ENCODE results near the gene MME.

Gene MME

DNA sequence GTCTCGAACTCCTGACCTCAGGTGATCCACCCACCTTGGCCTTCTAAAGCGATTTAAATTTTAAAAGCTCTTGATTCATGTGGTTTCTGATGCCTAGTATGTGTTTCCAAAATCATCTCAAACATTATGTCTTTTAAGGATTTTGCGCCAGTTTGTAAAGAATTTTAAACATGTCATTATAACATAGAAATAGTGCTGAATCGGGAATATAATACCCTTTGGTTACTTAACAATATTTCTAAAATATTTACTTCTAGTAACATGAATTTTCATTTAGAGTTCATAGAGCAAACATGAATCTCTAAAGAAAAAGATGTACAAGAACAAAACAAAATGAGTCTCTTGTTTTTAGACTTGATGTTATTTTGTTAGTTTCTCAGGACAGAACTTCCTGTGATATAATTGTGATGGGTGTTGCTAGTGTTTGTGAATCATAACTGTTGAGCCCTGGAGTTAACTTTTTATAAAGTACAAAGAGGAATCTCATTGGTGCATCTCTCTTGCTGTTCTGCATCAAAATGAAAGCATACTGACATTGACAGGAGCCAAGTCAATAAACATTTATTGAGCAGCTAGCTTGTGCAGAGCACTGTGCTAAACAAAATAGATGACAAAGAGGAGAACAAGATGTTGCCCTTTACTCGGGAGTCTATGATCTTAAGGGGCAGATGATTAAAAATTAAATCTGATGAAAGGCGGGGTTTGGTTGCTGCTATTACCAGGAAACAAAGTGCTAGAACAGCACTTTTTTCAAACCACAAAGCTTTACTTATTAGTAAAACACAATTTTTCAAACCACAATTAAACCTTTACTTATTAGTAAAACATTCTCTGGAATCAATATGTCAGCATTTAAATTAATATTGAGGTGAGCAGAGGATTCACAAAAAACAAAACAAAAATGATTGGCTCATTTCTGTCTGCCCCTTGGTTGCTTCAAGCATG is 73.4 kb downstream of the MME start:
- DNase-seq: no peak

DNA sequence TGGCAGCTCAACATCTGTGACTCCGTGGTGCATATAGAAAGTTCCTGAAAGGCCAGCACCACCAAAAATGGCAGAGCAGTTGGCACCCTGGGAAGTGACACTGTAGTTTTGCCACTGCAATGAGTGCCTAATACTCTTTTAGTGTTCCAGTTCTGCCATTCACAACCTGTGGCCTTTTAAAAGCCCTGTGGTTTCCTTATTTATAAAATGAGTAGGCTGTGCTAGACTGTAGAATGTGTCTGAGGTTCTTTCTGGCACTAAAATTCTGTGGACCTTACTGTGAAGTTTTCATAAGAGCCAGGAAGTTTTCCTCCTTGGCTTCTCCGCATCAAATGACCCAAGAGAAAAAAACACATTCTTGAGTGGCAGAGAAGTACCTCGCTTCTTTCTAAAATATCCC is 74.1 kb downstream of the MME start:
- DNase-seq: no peak

DNA sequence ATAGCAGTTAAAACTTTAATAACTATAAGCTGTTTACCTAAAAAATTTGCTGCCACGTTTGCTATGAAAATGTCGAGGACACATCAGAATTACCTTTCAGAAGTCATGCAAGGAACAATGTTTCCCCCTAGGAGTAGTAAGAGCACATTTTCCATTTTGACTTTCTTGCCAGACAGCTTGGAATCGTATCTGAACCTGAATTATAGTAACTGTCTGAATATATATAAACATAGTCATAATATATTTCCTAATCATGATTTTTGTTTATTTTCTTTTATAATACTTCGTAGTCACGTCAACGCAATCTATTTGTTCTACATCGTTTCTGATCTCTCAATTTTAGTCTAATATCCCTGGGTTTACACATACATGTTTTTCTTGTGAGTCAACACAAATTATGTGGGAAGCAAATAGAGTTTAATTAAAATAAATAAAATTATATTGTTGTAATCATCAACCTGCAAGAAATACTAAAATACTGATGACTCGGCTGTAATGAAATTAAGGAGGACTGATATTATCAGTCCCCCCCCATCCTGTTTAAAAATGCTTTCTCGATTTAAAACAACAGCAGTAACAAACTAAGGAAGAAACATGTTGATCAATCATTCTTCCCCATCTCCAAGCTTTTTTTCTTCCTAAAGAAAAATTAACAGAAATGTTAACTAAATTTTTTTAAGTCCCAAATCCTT is 78.4 kb downstream of the MME start:
- DNase-seq: no peak

- DNase-seq: no peak
Measured at GRCh38 chr3:155159301-155159700, 79.2 kb downstream of the MME start.

- DNase-seq: no peak
Measured at GRCh38 chr3:155161640-155162292, 81.6 kb downstream of the MME start.

DNA sequence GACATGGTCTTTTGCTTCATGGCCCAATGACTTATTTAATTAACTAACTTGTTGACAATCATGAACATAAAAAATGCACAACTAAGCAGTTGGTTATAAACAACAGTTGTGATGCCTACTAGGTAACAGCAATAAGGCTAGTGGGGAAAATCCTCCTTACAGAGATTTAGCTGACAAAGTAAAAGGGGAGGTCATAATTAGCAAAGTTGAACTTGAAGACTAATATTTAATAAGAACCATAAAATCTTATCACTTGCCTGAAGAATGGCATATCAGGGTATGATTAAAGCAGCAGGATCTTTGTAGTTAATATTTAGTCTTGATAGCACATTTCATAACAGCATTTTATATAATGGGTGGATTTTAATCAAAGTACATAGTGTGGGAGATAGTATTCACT is 84.2 kb downstream of the MME start:
- DNase-seq: no peak

- DNase-seq: no peak
Measured at GRCh38 chr3:155166441-155166840, 86.3 kb downstream of the MME start.

DNA sequence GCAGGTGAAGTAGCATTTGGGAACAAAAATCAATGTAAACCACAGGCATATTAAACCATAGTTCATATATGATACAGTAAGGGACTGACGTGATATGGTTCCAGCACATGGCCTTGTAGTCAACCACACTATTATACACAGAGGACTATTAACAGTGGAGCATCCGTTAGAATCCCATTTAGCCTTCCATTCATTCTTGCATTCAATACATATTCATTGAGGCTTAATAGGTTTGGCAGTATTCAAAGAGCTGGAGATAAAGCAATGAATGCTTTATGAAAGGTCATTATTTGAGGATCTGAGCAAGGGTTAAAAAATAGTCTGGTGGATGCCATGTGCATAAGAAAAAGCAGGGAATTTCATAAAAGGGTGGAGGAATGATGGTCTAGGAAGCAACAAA is 89.1 kb downstream of the MME start:
- no peak for DNase-seq

GRCh38 chr3:155173771-155174170 is 93.7 kb downstream of the MME start:
- no peak for DNase-seq

- no peak for DNase-seq
Measured at GRCh38 chr3:155178810-155179436, 98.8 kb downstream of the MME start.

DNA sequence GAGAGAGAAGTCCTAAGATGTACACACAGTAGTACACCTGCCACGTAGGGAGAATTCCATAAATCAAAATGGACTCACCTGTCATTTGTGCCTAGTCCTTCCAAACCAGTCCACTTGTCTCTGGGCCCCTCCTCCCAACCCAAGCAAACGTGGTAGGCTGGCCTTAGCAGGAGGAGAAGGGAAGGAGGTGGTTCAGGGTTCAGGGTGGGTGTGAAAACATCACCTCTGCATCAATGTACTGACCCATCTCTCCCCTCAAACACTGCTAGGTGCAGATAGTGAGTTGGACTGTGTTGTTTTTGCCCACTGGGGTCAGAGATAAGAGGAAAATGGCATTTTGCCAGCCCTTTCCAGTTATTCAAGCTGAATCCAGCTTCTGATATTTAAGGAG is 99.3 kb downstream of the MME start:
- DNase-seq: no peak

DNA sequence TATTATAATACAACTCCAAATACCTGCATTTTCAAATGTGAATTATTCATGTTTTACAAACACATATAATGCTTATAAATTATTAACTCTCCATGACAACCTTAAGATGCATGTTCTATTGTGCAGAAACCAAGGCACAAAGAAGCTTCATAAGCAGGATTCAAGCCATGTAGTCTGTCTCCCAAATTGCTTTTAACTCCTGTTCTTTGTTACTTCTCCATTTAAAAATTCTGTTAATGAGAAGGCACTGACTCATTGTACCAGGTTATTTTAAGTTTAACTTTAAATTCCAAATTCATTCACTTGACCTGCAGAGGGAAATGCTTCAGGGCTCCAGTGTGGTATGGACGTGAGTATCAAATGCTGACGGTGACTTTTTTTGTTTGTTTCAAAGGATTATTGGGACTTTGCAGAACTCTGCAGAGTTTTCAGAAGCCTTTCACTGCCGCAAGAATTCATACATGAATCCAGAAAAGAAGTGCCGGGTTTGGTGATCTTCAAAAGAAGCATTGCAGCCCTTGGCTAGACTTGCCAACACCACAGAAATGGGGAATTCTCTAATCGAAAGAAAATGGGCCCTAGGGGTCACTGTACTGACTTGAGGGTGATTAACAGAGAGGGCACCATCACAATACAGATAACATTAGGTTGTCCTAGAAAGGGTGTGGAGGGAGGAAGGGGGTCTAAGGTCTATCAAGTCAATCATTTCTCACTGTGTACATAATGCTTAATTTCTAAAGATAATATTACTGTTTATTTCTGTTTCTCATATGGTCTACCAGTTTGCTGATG is 100.0 kb downstream of the MME start:
- DNase-seq: no peak

DNA sequence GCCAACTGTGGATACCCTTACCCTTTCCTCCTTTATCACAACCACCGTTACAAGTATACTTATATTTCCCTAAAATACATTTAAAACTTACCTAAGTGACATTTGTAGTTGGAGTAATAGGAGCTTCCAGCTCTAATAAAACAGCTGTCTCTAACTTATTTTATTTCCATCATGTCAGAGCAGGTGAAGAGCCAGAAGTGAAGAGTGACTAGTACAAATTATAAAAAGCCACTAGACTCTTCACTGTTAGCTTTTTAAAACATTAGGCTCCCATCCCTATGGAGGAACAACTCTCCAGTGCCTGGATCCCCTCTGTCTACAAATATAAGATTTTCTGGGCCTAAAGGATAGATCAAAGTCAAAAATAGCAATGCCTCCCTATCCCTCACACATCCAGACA is 102.3 kb downstream of the MME start:
- no peak for DNase-seq

DNA sequence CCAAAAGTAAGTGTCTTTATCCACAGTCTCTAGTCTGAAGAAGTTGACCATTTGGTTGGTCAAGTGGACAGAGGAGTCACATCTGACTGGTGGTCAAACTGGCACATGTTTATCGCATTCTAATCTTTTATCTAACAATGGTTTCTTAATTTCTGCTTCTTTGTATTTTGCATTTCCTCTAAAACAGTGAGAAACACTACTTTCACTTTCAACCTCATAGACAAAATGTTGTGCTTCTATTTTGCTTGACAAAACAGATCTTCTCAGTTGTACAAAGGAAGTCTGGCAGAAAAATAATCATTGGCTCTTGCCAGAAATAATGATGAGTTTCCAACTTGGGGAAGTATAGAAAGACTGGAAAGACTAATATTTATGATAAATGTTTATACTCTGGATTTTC is 103.9 kb downstream of the MME start:
- no peak for DNase-seq

DNA sequence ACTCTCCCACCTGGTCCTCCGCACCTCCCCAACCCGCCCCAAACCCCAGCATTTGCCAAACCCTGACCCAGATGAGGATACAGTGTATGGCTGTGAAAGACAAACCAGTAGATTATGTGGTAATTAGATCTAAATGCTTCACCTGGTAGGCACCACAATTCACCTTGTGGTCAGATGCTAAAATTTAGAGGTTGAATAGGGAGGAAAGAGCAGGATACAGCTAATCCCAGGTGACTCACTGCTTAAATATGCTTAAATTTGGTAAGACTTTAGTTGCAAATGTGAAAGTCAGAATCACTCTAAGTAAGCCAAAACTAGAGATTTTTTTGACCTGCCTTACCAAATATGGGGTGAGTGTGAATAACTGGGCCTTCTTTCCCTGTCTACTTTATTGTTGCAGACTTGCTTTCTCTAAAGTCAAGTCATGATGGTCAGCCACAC is 105.5 kb downstream of the MME start:
- DNase-seq: no peak

DNA sequence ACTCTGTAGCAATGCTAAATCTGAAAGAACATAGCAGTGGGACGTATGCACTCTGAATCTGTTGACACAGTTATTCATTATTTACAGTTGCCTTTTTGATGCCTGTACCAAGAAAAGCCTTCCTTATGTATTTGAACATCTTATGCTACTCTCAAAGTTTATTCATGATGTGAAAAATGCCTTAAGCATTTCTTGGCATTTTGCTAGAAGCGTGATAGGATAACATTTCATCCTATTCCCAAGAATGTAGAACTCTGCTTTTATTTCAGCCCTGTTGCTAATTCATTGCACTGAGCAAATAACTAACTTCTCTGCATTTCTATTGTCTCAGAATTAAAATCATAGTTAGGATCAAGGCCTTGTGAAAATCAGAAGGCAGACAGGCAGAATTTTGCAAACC is 107.9 kb downstream of the MME start:
- no peak for DNase-seq

DNA sequence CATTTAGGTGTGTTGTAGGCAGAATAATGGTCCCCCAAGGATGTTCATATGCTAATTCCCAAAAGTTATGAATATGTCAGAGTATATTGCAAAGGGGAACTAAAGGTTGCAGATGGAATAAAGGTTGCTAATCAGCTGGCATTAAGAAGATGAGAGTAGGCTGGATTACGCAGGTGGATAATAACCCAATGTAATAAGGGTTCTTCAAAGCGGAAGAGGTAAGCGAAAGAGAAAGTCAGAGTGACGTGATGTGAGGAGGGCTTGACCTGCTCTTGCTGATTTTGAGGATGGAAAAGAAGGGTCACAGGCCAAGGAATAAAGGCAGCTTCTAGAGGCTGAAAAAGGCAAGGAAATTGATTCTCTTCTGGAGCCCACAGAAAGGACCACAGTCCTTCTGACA is 109.4 kb downstream of the MME start:
- no peak for DNase-seq

DNA sequence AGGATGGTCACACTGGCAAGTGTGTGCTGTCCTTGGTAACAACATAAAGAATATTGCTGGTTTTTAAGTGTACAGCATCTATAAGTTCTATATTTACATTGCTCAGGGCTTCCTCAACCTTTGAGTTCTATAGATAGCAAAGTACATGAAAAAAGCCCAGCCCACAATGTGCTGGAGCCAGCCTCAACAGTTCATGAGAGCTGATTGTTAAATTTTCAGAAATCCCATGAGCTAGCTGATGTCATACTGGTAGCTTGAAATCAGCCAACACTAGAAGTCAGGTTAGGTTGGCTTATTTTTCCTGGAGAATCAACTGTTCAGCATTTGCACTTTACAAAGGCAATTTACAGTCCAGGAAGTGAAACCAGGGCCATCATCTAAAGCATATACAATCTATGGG is 110.6 kb downstream of the MME start:
- DNase-seq: no peak

DNA sequence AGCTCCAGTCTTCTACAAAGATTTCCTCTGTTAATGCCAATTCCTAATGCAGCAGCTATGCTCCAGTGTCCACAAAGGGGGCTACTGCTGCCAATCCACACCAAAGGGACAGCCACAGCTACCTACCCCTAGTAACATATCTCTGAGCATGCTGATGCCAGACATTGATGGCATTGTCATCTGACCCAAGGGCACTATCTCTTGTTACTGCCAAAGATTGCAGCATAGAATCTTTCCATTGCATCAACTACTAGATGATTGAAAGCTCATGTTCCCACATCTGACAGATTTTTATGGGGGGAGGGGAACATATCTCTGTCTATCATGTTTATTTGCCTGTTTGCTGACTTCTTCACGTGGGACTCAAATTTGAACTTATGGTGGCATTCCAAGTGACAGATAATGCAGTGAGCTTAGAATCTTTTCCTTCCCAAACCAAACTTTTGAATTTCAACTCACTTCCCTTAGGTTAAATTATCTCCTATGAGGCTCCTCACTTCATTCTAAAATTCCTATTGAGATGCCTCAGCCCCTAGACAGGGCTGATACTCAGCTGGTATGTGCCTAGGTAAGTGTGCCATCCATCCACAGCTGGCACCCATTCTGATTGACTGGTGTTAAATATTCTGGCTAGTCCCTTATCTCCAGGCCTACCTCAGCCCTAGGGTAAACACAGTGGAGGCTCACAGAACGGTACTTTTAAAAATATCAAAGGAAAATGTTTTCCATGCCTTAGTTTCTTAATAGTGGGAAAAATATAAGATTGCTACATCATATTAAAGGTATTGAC is 113.0 kb downstream of the MME start:
- DNase-seq: no peak

- no peak for DNase-seq
Measured at GRCh38 chr3:155193868-155194267, 113.7 kb downstream of the MME start.
